IPS DF 6.9 (cell line): ENCODE measurements around the gene DUSP23.

Experiments used
- DNase-seq: peaks from one replicate; pipeline ENCODE4 v3.0.0-alpha.2; 2013; ENCODE audit warnings: low read depth, low spot score
- H3K27ac ChIP-seq: one replicate; pipeline ENCODE4 v1.5.1; 2013; ENCODE audit warnings: low read length, control low read depth
- H3K27me3 ChIP-seq: 2 replicates; pipeline ENCODE4 v1.6.1; 2013; ENCODE audit warnings: mild to moderate bottlenecking, low read length; ENCODE audit not compliant: control insufficient read depth, insufficient read depth
- H3K36me3 ChIP-seq: 2 replicates; pipeline ENCODE4 v1.6.1; 2013; ENCODE audit warnings: low read length; ENCODE audit not compliant: control insufficient read depth, insufficient read depth
- H3K4me1 ChIP-seq: 2 replicates; pipeline ENCODE4 v1.6.1; 2013; ENCODE audit warnings: low read length; ENCODE audit not compliant: control insufficient read depth, insufficient read depth
- H3K4me3 ChIP-seq: 2 replicates; pipeline ENCODE4 v1.5.1; 2013; ENCODE audit warnings: mild to moderate bottlenecking, low read length
- H3K9me3 ChIP-seq: 2 replicates; pipeline ENCODE4 v1.6.1; 2013; ENCODE audit warnings: low read length, inconsistent platforms; ENCODE audit not compliant: control insufficient read depth, insufficient read depth
- WGBS: extraction: QIAGEN DNeasy Blood & Tissue Kit; methylation state at CpG from one replicate; pipeline ENCODE4 v1.1.7; 2013; ENCODE audit warnings: mixed read lengths, missing lambda C conversion rate; ENCODE audit not compliant: insufficient read length, insufficient coverage; 5-methylcytosine and 5-hydroxymethylcytosine counted together

DUSP23 gene

DNA sequence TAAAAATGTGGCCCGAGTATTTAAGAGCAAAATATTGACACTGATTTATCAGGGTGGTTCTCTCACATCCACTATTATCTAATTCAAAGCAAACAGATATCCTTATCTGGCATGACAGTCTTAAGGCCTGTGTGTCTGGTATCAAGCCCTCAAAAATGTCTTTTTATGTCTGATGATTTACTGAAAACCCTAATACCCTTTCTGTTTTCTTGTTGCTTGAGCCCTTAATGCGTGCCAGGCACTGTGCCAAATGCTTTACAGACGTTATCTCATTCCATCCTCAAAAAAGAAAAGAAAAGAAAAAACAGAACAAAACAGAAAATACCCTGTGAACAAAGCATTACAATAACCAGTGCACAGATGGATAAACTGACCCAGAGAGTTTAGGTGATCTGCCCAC, 5.7 kb downstream of the DUSP23 start:
- WGBS: no CpG with 5 or more reads among the region's 3 CpGs
- Histone ChIP-seq H3K27ac (no peak overlapping the region), H3K4me3 (no peak overlapping the region), H3K27me3 (no peaks in the 10 kb centered on the region), H3K4me1 (peaks cover 6% of the 10 kb centered on the region), H3K9me3 (no peaks in the 10 kb centered on the region), H3K36me3 (no peaks in the 10 kb centered on the region)
- DNase-seq: no peak

GRCh38 chr1:159786966-159787365, 6.2 kb downstream of the DUSP23 start:
- Histone ChIP-seq H3K4me1 (peaks cover 6% of the 10 kb centered on the region), H3K9me3 (no peaks in the 10 kb centered on the region), H3K36me3 (no peaks in the 10 kb centered on the region), H3K4me3 (no peak overlapping the region), H3K27ac (no peak overlapping the region), H3K27me3 (no peaks in the 10 kb centered on the region)
- DNase-seq: no peak
- WGBS: no CpG with 5 or more reads among the region's 3 CpGs

GRCh38 chr1:159790237-159790917, 9.6 kb downstream of the DUSP23 start:
- WGBS: no CpG with 5 or more reads among the region's 2 CpGs
- no peak overlapping the region for H3K27ac ChIP-seq
- H3K4me1 ChIP-seq: peaks cover 3% of the 10 kb centered on the region; the same call in 1 of the 2 replicates
- no peaks in the 10 kb centered on the region for H3K9me3 ChIP-seq
- no peaks in the 10 kb centered on the region for H3K27me3 ChIP-seq
- H3K4me3 ChIP-seq: no peak overlapping the region
- H3K36me3 ChIP-seq: no peaks in the 10 kb centered on the region
- no peak for DNase-seq

DNA sequence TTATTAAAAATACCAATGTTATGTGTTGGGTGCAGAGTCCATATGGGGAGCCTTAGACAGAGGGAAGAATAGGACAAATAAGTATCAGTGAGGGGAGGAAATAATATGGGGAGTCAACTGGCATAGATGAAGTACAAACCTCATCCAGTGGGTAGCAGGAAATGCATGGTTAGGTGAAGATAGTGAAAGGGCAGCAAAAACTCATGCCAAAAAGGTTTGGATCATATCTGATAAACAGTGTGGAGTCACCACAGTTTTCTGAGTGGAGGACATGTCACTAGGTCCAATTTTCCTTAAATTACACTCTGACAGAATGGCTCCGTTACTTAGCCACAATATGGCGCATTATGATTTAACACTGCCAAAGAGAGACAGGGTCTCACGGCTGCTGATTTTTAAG, 10.3 kb downstream of the DUSP23 start:
- DNase-seq: no peak
- no CpG with 5 or more reads among the region's 3 CpGs for WGBS
- Histone ChIP-seq H3K36me3 (no peaks in the 10 kb centered on the region), H3K27me3 (no peaks in the 10 kb centered on the region), H3K27ac (no peak overlapping the region), H3K4me1 (peaks cover 3% of the 10 kb centered on the region; the same call in 1 of the 2 replicates), H3K4me3 (no peak overlapping the region), H3K9me3 (no peaks in the 10 kb centered on the region)

DNA sequence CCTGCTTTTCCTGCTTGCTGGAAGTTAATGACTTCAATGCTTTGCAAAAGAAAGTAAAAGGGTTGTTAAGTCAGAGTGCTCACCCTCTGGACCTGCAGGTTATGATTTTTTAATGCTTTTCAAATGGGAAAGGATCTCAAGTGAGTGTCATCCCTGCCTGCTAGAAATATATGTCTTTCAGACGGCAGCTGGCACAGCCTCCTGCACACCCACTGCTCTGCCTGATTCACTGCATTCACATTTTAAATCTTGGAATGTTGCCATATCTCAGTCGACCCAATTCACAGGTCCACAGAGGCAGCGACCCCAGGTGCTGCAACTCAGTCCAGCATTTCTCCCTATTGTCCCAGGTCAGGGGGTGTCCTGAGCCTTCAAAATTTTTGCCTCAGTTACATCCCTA, 10.7 kb downstream of the DUSP23 start:
- DNase-seq: no peak
- H3K4me3 ChIP-seq: no peak overlapping the region
- H3K36me3 ChIP-seq: no peaks in the 10 kb centered on the region
- no peak overlapping the region for H3K27ac ChIP-seq
- H3K9me3 ChIP-seq: no peaks in the 10 kb centered on the region
- no peaks in the 10 kb centered on the region for H3K27me3 ChIP-seq
- WGBS: no CpG with 5 or more reads among the region's 3 CpGs
- H3K4me1 ChIP-seq: peaks cover 3% of the 10 kb centered on the region; the same call in 1 of the 2 replicates

DNA sequence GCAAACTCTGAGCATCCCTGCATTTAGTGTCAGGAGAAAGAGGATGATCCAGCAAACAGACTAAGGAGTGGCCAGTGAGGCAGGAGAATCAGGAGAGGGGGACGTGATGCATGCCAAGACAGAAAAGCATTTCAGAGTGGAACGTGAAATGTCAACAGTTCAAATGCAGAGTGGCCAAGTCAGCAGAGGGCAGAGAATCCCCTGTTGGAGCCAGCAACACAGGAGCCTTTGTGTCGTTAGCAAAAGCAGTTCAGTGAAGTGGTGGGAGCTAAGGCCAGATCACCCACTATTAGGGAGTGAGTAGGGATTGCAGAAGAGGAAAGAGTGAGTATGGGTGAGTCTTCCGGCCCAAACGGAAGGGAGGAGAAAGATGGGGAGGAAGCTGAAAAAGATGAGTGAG, 14.8 kb downstream of the DUSP23 start:
- H3K4me1 ChIP-seq: peaks cover 2% of the 10 kb centered on the region; the same call in 1 of the 2 replicates
- H3K4me3 ChIP-seq: no peak overlapping the region
- H3K36me3 ChIP-seq: no peaks in the 10 kb centered on the region
- no peak for DNase-seq
- H3K27me3 ChIP-seq: no peaks in the 10 kb centered on the region
- no peaks in the 10 kb centered on the region for H3K9me3 ChIP-seq
- no peak overlapping the region for H3K27ac ChIP-seq
- WGBS: no CpG with 5 or more reads among the region's 5 CpGs

- Histone ChIP-seq H3K9me3 (no peaks in the 10 kb centered on the region), H3K27ac (no peak overlapping the region), H3K4me1 (no peaks in the 10 kb centered on the region), H3K4me3 (no peak overlapping the region), H3K36me3 (no peaks in the 10 kb centered on the region), H3K27me3 (no peaks in the 10 kb centered on the region)
- no peak for DNase-seq
- WGBS: no CpG with 5 or more reads among the region's 2 CpGs
Observed at GRCh38 chr1:159798893-159799292, 18.1 kb downstream of the DUSP23 start.

DNA sequence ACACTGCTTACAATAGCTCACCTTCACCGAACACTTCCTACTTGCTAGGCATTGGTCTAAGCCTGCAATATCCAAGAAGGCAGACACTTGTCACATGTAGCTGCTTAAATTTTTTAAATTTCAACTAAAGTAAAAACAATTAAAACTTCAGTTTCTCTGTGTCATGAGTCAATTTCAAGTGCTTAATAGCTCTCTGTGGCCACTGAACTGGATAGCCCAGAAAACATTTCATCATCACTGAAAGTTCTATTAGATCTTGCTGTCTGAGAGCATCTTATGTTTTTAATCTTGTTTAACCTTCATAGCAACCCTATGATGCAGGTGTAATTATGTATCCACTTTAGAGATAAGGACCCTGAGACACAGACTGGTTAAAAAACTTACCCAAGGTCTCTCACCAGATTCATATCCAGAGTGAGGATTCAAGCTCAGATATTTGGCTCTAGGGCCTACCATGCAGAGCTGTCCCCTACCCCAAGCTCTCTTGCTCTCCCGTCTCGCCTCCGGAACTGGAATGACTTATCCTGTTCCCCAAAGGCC, 18.8 kb downstream of the DUSP23 start:
- Histone ChIP-seq H3K9me3 (no peaks in the 10 kb centered on the region), H3K27ac (no peak overlapping the region), H3K27me3 (no peaks in the 10 kb centered on the region), H3K4me1 (no peaks in the 10 kb centered on the region), H3K4me3 (no peak overlapping the region), H3K36me3 (no peaks in the 10 kb centered on the region)
- DNase-seq: no peak
- no CpG with 5 or more reads among the region's 4 CpGs for WGBS

GRCh38 chr1:159800177-159800930, 19.6 kb downstream of the DUSP23 start:
- no peak for DNase-seq
- WGBS: no CpG with 5 or more reads among the region's 8 CpGs
- H3K36me3 ChIP-seq: no peaks in the 10 kb centered on the region
- no peaks in the 10 kb centered on the region for H3K4me1 ChIP-seq
- H3K27ac ChIP-seq: no peak overlapping the region
- H3K4me3 ChIP-seq: no peak overlapping the region
- no peaks in the 10 kb centered on the region for H3K27me3 ChIP-seq
- no peaks in the 10 kb centered on the region for H3K9me3 ChIP-seq

DNA sequence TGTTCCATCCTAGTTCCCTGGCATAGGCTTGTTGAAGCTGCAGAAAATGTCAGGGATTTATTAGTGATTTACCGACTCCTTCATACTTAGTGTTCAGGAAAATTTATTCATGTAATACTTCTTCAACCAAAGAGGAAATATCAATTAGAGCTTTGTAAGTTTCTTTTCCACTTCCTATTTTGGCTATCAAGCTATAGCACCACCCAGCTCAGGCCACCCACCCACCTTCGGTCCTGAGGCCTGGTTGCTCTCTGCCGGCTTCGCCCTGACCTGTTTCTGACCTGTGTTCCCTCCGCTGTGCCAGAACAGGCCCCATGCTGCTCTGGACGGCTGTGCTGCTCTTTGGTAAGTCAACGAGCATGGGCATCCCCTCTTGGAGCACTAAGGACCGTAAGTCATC, 21.3 kb downstream of the DUSP23 start, which contains the start of gene FCRL6:
FCRL6 (plus strand) TSS at position 250 of the 400 bp plus-strand sequence; CDS start at position 315, 65 bp downstream.
- Histone ChIP-seq H3K9me3 (no peaks in the 10 kb centered on the region), H3K27me3 (no peaks in the 10 kb centered on the region), H3K4me1 (no peaks in the 10 kb centered on the region), H3K4me3 (no peak within 1 kb of the TSS), H3K27ac (no peak within 1 kb of the TSS), H3K36me3 (no peaks in the 10 kb centered on the region)
- WGBS: no CpG with 5 or more reads among the region's 8 CpGs
- no peak for DNase-seq
